Suppressor macrophage (primary cell): ENCODE measurements around the gene CRELD2.

Source experiments
- DNase-seq, 4 experiments: peaks; one replicate each; pipeline ENCODE4 v3.0.0-alpha.2; 2020 to 2022

Gene CRELD2

GRCh38 chr22:49958931-49959781 is 40.7 kb downstream of the CRELD2 start:
- no peak for DNase-seq

DNA sequence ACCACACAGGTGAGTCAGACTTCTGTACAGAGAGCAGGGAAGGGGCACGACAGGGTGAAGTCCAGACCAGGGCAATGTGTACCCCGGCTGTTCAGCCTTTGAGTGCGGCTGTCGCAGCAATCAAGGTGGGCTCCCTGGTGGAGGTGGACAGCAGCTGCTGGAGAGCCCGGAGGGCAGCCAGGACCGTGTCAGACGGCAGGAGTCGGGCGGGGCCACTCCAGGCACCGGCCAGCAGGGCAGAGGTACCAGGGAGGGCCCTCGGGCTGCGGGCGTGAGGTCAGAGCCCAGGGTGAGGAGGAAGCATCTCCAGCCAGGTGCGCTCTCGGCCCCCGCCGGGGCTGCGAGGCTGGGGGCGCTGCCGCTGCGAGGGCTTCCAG is 41.3 kb downstream of the CRELD2 start:
- DNase-seq = no peak

- DNase-seq = peak; percentile 98 to 99 (median 99)
Observed at GRCh38 chr22:49960159-49961004, 41.9 kb downstream of the CRELD2 start, which contains the start of gene PIM3. PIM3 (plus strand) TSS chr22:49960772; CDS start chr22:49960948, 176 bp downstream.

DNA sequence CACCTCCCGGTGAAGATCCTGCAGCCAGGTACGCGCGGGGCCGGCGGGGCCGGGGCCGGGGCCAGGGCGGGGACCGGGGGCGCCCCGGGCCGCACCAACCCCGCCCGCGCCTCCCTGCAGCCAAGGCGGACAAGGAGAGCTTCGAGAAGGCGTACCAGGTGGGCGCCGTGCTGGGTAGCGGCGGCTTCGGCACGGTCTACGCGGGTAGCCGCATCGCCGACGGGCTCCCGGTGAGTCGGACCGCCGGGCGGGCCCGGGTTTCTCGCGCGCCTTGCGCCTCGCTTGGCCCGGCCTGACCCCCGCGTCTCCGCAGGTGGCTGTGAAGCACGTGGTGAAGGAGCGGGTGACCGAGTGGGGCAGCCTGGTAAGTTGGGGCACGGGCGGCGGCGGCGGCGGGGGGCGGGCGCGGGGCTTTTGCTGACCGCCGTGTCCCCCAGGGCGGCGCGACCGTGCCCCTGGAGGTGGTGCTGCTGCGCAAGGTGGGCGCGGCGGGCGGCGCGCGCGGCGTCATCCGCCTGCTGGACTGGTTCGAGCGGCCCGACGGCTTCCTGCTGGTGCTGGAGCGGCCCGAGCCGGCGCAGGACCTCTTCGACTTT is 42.7 kb downstream of the CRELD2 start:
- peak; percentile 54 to 76 (median 64) for DNase-seq

DNA sequence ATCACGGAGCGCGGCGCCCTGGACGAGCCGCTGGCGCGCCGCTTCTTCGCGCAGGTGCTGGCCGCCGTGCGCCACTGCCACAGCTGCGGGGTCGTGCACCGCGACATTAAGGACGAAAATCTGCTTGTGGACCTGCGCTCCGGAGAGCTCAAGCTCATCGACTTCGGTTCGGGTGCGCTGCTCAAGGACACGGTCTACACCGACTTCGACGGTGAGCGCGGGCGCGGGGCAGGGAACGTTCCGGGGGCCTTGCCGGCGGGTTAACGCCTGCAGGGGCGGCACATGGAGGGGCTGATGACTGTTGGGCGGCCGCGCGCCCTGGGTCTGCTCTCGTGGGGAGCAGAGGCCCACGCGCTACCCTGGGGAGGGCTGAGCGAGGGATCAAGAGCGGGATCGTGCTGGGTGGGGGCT is 43.2 kb downstream of the CRELD2 start:
- no peak for DNase-seq

- peak; percentile 91 to 95 (median 94) for DNase-seq
Observed at GRCh38 chr22:49962012-49962750, 43.7 kb downstream of the CRELD2 start.

DNA sequence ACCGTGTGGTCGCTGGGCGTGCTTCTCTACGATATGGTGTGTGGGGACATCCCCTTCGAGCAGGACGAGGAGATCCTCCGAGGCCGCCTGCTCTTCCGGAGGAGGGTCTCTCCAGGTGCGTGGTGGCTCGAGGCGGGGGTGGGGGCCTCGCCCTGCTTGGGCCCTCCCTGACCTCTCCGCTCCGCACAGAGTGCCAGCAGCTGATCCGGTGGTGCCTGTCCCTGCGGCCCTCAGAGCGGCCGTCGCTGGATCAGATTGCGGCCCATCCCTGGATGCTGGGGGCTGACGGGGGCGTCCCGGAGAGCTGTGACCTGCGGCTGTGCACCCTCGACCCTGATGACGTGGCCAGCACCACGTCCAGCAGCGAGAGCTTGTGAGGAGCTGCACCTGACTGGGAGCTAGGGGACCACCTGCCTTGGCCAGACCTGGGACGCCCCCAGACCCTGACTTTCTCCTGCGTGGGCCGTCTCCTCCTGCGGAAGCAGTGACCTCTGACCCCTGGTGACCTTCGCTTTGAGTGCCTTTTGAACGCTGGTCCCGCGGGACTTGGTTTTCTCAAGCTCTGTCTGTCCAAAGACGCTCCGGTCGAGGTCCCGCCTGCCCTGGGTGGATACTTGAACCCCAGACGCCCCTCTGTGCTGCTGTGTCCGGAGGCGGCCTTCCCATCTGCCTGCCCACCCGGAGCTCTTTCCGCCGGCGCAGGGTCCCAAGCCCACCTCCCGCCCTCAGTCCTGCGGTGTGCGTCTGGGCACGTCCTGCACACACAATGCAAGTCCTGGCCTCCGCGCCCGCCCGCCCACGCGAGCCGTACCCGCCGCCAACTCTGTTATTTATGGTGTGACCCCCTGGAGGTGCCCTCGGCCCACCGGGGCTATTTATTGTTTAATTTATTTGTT is 44.6 kb downstream of the CRELD2 start:
- DNase-seq = peak in 1 of 4 experiments; percentile 16

- peak in 1 of 4 experiments; percentile 3 for DNase-seq
Observed at GRCh38 chr22:49963647-49964026, 45.2 kb downstream of the CRELD2 start.

- DNase-seq = peak in 1 of 4 experiments; percentile 11
Observed at GRCh38 chr22:49964136-49965090, 46.0 kb downstream of the CRELD2 start.

DNA sequence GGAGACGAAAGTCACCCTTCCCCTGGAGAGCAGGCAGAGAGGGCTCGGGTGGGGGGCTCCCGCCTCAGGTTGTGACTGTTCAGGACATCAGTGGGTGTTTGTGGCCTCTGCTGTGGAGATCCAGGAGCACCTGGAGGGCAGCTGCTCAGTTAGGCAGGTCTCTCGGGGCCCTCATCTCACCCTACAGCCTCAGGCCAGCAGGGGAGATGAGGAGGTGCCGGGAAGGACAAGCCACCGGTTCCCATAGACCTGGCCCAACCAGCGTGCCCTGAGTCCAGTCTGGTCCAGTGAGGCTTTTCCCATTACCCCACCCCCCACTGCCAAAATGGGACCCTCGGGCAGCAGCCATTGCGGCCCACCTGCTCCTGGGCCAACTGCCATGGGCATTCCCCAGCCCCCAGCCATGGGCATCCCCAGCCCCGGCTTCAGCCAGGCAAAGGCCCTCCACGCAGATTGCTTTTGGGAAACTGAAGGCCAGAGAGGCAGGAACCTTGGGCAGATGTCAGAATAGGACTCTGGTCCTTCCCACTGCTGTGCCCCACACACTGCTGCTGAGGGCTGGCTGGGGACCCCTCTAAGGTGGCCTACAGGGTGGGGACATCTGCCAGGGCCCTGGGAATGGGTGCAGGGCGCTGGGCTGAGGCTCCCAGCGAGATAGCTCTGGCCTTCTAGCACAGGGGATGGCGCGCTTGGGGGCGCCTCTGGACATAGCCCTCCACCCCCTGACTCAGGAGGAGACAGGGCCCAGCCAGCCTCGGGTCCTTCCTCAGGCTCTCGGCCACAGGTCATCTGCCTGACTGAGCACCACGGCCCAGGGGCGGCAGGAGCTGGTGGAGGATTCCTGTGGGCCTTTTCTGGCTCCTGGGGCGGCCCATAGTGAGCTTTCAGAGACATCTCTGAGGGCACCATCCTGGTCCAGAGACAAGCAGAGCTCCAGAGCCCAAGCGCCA is 46.9 kb downstream of the CRELD2 start:
- DNase-seq = peak in 2 of 4 experiments; percentile 18 to 23

- DNase-seq = peak in 2 of 4 experiments; percentile 16 to 27
Observed at GRCh38 chr22:49966041-49966773, 47.8 kb downstream of the CRELD2 start.

- DNase-seq = peak; percentile 88 to 95 (median 94)
Observed at GRCh38 chr22:49966774-49967705, 48.6 kb downstream of the CRELD2 start.

- no peak for DNase-seq
Observed at GRCh38 chr22:49967706-49968208, 49.3 kb downstream of the CRELD2 start.

DNA sequence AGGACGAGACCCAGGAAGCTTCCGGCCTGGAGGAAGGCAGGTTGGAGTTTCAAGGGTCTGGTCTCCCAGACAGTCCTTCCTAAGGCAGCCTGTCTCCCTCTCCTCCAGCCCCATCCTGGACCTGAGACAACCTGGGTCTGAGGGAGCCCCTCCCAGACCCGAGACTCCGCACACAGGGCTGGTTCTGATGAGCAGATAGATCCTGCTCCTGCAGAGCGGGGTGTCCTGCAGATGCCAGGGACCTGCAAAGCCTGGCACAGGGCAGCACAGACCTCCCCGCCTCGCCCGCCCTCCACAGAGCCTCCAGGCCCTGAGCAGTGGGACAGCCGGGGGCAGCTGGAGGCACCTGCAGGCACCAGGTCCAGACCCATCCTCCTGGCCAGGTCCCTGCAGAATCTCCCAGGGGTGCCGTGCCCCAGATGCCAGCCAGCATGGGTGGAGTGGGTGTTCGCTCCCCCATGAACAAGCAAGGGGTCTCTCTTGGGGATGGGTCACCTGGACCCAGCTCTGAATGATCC is 49.9 kb downstream of the CRELD2 start:
- DNase-seq = no peak

GRCh38 chr22:49968831-49969661 is 50.6 kb downstream of the CRELD2 start:
- DNase-seq = peak in 1 of 4 experiments; percentile 14
